ENCODE results near the gene EPHX1. TPM values are rescaled to one million over a fixed set of nuclear protein-coding genes. Genes with fewer than 3 reads are reported as not detected.

The EPHX1 gene
- total RNA-seq, 1 donor, result 39.4 TPM

DNA sequence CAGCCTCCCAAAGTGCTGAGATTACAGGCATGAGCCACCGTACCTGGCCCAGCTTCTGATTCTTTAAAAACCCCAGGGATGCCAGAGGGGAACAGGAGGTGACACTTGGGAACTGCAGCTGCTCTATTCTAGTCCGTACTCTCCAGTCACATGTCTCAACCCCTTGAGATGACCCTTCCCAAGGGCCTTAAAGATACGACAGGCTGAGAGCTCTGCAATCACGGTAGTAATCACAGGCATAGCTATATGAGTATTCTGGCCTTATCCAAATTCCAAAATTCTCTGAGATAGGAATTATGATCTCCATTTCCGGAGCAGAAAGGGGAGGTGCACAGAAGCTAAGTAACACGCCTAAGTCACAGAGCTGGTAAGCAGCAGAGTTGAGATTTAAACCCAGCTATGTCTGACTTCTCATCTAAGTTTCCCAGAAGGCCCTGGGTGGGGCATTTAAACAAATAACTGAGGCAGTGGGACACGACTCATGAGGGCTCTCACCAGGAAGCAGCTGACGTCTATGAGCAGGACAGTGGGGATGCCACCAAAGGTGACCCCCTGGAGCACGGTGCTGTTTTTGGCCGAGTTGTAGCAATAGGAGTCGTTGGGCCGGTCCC, 67.1 kb downstream of the EPHX1 start:
- no peak for TF ChIP-seq CTCF (IDR thresholded peaks at IDR 0.05; ENCODE audit: insufficient read depth, low read length)
- no peak overlapping the region for H3K4me3 ChIP-seq (ENCODE audit: low read depth, low read length)
- no peak for DNase-seq (ENCODE audit: low read depth)

- TF ChIP-seq CTCF (IDR thresholded peaks at IDR 0.05; ENCODE audit: insufficient read depth, low read length), result peak; percentile 52
- DNase-seq (ENCODE audit: low read depth), result peak; percentile 55
- H3K4me3 ChIP-seq (ENCODE audit: low read depth, low read length), result no peak overlapping the region
Measured at GRCh38 chr1:225877580-225877979, 67.7 kb downstream of the EPHX1 start.

- no peak for TF ChIP-seq CTCF (IDR thresholded peaks at IDR 0.05; ENCODE audit: insufficient read depth, low read length)
- no peak overlapping the region for H3K4me3 ChIP-seq (ENCODE audit: low read depth, low read length)
- no peak for DNase-seq (ENCODE audit: low read depth)
Measured at GRCh38 chr1:225878282-225878681, 68.4 kb downstream of the EPHX1 start.

GRCh38 chr1:225879521-225880221, 69.7 kb downstream of the EPHX1 start:
- no peak overlapping the region for H3K4me3 ChIP-seq (ENCODE audit: low read depth, low read length)
- DNase-seq (ENCODE audit: low read depth), result no peak
- no peak for TF ChIP-seq CTCF (IDR thresholded peaks at IDR 0.05; ENCODE audit: insufficient read depth, low read length)

DNA sequence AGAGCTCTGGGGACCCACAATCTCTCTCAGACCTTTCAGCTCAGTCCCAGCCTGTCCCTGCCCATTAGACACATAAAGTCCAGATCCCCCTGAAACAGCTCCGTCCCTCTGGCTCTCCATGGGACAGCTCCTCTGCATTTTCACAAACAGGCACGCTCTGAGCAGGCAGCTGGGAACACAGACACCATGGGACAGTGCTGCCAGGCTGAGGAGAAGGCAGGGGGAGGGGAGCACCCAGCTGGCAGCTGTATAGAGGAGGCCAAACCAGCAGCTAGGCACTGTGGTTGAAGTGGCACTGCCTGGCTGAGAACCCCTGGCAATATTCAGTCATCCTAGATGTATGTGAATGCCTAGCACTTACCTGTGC, 70.3 kb downstream of the EPHX1 start:
- no peak for TF ChIP-seq CTCF (IDR thresholded peaks at IDR 0.05; ENCODE audit: insufficient read depth, low read length)
- no peak for DNase-seq (ENCODE audit: low read depth)
- H3K4me3 ChIP-seq (ENCODE audit: low read depth, low read length), result no peak overlapping the region

DNA sequence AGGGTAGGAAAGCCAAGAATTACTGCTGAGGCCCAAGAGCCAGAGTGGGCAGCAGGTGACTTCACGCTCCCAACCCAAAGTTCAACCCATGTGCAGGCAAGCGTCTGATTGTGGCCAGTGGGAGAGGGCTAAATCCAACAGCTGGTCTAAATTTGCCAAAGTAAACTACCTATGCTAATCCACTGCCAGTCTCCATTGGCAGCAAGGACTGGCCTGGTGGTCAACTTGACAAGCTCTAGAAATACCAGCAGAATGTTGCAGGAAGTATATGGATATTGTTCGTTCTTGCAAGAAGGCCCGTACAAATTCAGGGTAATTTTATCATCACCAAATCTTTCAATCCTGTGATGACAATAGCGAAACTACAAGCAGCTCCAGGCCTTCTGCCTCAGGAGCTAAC, 70.7 kb downstream of the EPHX1 start:
- peak overlapping the region; percentile 91 for H3K4me3 ChIP-seq (ENCODE audit: low read depth, low read length)
- no peak for DNase-seq (ENCODE audit: low read depth)
- no peak for TF ChIP-seq CTCF (IDR thresholded peaks at IDR 0.05; ENCODE audit: insufficient read depth, low read length)

Data from fibroblast of the aortic adventitia (primary cell).